Stimulated activated naive CD4-positive, alpha-beta T cell treated with Interleukin-2 at 50 U/mL for 16 hours (primary cell): ENCODE results near the gene ZGPAT.

ENCODE experiments used
- DNase-seq: peaks from one replicate; lab custom pipeline; 2025; lab: John Stamatoyannopoulos, UW

Gene ZGPAT

GRCh38 chr20:63744574-63745423 lies 37.0 kb downstream of the ZGPAT start:
- DNase-seq: no peak

GRCh38 chr20:63745424-63745805 lies 37.6 kb downstream of the ZGPAT start:
- no peak for DNase-seq

- no peak for DNase-seq
These were observed 38.3 kb downstream of the ZGPAT start for GRCh38 chr20:63745961-63746731.

GRCh38 chr20:63746751-63747315 lies 39.0 kb downstream of the ZGPAT start:
- no peak for DNase-seq

- DNase-seq: no peak
These were observed 39.8 kb downstream of the ZGPAT start for GRCh38 chr20:63747622-63748069.

DNA sequence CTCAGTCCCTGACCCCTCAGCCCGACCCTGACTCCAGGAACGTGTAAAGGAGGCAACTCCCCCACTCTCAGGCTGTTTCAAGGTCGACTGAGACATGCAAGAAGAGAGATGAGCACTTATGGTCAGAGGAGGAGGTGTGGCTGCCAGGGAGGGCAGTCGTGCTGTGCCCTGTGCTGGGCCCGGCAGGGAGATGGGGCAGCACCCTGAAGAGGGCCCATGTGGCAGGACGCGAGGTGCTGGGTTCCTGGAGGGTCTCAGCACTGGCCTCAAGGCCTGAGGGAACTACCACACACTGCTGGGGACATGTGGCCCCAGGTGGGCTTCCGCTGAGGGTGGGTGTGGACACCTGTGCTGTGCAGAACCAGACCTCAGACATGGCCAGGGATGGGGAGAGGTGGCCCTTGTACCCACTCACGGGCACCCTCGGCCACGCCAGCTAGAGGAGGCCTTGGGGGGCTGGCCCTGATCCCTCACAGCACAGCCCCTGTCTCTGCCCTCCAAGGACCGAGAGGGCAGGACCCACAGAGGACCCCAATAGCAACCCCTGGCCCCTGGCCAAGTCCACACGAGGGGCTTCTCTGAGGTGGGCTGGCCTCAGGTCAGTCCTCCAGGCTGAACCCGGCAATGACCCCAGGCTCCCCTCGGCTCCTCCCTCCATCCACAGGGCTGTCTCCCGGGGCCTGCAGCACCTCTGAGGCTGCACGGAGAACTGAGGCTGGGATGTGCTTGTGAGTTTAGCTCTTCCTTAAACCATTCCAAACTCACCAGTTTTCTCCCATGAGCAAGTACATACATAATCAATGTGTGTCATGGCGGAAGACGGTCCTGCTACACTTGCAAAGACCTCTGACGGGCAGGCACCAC lies 40.5 kb downstream of the ZGPAT start:
- no peak for DNase-seq

DNA sequence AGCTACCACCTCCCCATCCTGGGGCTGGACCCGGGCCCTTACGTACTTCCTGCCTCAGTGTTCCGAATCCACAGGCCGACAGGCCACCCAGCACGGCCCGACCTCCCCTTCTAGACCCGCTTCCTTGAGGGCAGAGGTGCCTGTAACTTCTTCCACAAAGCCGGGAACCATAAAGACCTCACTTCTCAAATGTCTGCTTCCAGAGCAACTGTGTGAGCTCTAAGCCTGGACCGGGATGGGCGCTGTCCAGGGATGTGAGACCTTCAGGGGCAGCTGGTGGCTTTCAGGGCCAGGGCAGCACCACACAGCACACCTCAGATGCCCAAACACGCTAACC lies 41.1 kb downstream of the ZGPAT start:
- DNase-seq: no peak

DNA sequence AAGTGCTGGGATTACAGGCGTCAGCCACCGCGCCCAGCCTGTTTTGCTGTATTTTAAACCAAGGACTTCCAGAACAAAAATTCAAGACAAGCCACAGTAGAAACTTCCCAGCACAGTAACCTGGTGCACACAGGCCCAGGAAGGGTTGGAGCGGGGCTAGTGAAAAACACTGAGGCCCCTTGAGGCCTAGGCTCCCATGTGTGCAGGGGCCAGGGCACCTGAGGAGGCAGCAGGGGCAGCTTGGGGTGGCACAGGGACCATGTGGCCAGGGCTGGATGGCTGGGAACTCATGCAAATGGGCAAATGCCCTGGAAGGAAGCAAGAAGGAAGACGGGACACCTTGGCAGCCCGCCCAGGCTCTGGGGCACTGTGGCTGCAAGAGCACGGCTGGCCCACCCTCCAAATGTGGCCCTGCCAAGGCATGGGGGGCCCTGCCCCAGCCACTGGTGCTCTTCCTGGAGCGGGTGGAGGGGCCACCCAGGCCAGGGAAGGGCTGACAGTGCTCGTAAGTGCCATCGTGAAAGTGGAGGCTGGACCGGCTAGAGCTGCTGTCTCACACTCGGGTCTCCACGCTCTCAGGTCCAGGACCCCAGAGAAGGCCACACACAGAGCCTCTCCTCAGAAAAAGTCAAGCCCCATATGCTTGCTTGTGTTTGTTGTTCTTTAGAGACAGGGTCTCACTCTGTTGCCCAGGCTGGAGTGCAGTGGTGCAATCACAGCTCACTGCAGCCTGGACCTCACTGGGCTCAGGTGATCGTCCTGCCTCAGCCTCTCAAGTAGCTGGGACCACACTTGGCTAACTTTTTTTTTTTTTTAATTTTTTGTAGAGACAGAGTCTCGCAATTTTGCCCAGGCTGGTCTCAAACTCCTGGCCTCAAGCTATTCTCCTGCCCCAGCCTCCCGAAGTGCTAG lies 42.0 kb downstream of the ZGPAT start:
- DNase-seq: no peak

DNA sequence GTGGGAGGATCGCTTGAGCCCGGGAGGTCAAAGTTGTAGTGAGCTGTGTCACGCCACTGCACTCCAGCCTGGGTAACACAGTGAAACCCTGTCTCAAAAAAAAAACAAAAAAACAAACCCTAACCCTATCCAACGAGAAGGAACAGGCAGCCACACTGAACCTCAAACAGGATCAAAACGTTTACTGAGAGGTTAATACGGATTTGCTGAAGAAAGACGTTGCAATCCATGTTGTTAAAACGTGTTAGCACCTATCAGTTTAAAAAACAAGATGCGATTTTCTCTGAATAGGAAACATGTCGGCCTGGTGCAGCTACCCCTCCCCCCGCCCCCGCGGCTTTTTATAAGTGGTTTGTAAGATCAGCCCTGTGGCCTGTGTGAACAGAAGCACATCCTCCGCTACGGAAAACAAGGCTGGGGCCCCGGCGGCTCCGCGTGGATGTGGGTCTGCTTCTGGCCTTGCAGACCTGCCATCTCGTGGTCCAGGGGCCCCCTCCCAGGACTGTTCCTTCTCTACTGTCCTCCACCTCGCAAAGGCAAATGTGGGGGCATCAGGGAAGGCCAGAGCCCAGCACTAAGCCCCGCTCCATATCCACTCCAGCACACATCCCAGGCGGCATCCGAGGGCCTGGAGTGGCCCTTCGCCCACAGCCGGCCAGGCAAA lies 43.1 kb downstream of the ZGPAT start:
- peak; percentile 72 for DNase-seq

- no peak for DNase-seq
These were observed 43.8 kb downstream of the ZGPAT start for GRCh38 chr20:63751471-63752271.

GRCh38 chr20:63752411-63753101 lies 44.7 kb downstream of the ZGPAT start:
- DNase-seq: no peak

DNA sequence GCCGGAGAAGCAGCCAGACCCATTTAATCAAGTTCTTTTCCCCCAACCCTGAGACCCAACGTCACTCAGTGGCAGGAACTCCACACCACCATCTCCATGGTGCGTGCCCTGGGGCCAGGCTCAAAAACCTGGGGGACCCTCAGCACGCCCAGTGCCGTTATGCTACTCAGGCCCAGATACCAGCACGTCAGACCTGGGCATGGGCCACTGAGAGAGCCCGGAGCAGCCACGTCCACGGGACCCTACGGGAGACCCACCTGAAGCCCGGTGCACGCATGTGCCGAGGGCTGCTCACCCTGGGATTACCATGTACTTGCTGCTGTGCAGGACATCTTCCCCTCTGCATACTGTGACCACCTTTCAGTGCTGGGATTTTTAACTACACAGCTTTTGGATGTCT lies 45.5 kb downstream of the ZGPAT start:
- DNase-seq: no peak

DNA sequence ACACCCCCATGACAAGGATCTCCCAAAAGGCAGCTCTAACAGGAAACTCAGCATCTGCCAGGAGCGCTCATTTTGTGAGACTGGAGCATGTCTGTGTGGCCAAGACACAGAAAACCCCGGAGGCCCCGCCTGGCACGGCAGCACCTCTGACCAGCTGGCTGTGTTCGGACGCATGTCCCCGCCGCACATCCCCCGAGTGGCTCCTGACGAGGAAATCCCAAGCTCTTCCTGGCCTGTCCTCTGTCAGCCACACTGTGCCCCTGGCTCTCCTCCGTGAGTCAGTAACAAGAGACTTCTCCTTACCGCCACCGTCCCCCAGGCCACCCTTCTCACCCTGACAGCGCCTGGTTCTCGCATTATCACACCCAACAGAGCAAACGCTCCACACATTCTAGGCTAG lies 46.2 kb downstream of the ZGPAT start:
- no peak for DNase-seq

- DNase-seq: no peak
These were observed 48.3 kb downstream of the ZGPAT start for GRCh38 chr20:63755933-63756647.

GRCh38 chr20:63756648-63756991 lies 48.8 kb downstream of the ZGPAT start:
- DNase-seq: no peak

DNA sequence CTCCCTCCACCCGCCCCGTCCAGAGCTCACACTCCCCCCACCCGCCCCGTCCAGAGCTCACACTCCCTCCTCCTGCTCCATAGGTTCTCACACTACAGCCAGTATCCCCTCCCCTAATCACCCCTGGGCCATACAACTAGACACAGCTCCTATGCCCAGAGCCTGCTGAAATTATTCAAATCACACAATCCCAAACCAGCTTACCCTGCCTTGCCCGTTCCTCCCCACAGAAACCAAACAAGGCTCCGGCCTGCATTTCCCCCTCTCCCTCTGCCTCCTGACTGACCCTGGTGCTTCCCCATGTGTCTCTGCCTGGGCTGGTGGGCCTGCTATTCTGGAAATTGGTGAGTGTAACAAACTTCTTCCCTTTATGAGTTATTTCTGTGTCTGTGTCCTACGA lies 50.3 kb downstream of the ZGPAT start:
- no peak for DNase-seq

- no peak for DNase-seq
These were observed 51.6 kb downstream of the ZGPAT start for GRCh38 chr20:63759377-63759901.
